ENCODE results near the gene GPI.

DNA sequence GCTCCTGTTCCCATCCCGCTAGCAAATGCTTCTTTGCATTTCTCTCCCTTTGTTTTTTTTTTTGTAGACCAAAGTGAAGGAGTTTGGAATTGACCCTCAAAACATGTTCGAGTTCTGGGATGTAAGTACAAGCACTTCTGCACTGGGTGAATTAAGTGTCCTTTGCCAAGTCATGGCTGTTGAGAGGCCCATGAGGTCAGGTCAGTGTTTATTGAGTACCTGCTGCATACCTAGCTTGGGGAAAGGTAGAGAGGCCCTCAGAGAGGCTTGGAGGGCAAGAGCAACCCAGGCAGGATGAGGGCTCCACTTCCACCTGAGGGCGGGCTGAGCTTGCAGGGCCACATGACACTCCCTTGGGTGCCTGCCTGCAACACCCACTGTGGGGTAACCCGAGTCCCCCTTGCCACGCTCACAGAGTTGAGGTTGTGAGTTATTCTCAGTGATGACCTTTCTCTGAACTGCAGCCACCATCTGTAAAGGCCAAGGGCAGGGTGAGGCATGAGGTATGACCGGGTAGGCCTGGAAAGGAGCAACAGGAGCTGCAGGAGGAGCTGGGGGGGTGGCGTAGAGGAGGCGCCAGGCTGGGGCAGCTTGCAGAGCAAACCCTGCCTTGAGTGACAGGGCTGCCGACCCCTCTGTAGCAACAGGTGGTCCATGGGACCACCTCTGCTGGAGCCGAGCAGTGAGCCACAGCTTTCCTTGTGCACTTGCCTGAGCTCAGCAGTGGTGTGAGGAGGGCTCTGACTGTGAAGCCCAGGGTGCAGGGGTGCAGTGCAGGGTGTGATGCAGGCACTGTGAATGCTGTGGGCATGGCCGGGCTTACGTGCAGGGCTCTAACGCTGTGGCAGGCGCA is 16.6 kb downstream of the GPI start:
- TF ChIP-seq MAFF (IDR thresholded peaks at IDR 0.05; ENCODE audit: low read length): no peak
- TF ChIP-seq NR1H2 (CRISPR knock-in tag; IDR thresholded peaks at IDR 0.05): no peak
- no peak for TF ChIP-seq GATA2 (CRISPR knock-in tag; IDR thresholded peaks at IDR 0.05)
- no peak for TF ChIP-seq CHD1 (IDR thresholded peaks at IDR 0.05; ENCODE audit: low read length)
- no peak for TF ChIP-seq POU5F1 (IDR thresholded peaks at IDR 0.05; ENCODE audit: borderline replicate concordance, low read depth, low read length, partially characterized antibody)

Data from K562 (cell line).